ENCODE measurements around the gene C17orf113. TPM values are rescaled to one million over a fixed set of nuclear protein-coding genes. Genes with fewer than 3 reads are reported as not detected.

The C17orf113 gene
- total RNA-seq, 3 donors from 2014 or later (not counting 1 experiment from before 2014, with no cell fraction given), result 0.25 to 0.28 (median 0.26) TPM

- no peak overlapping the region for H3K27ac ChIP-seq (ENCODE audit: low read length)
- 83% methylated on average over 7 of the region's 8 CpGs for WGBS (ENCODE audit: insufficient coverage)
- DNase-seq (no peak), ATAC-seq (no peak)
- H3K27me3 ChIP-seq (ENCODE audit: control insufficient read depth, insufficient read depth, low read length), result peaks cover 9% of the 10 kb centered on the region
- peaks cover 7% of the 10 kb centered on the region for H3K4me1 ChIP-seq (ENCODE audit: control insufficient read depth, insufficient read depth, low read length)
- Mint-ChIP-seq H3K9me3 (no peaks in the 10 kb centered on the region), H3K27me3 (ENCODE audit: low read depth in 2 of 2) (peaks cover 13 to 27% of the 10 kb centered on the region in 2 donors), H3K4me1 (peaks cover 0 to 3% of the 10 kb centered on the region in 2 donors), H3K4me3 (no peak overlapping the region), H3K27ac (no peak overlapping the region), H3K36me3 (no peaks in the 10 kb centered on the region)
- H3K36me3 ChIP-seq (ENCODE audit: control insufficient read depth, insufficient read depth, low read length), result no peaks in the 10 kb centered on the region
- no peaks in the 10 kb centered on the region for H3K9me3 ChIP-seq (ENCODE audit: control insufficient read depth, insufficient read depth, low read length)
- intact Hi-C loops (cut with micrococcal nuclease), result no loop called here
- no peak for TF ChIP-seq CTCF (IDR thresholded peaks at IDR 0.05)
- H3K4me3 ChIP-seq (ENCODE audit: low read length), result no peak overlapping the region
These were observed 46.1 kb upstream of the C17orf113 start for GRCh38 chr17:42096360-42097111.

- Histone ChIP-seq H3K27me3 (ENCODE audit: control insufficient read depth, insufficient read depth, low read length) (peaks cover 9% of the 10 kb centered on the region), H3K4me1 (ENCODE audit: control insufficient read depth, insufficient read depth, low read length) (peaks cover 7% of the 10 kb centered on the region), H3K27ac (ENCODE audit: low read length) (no peak overlapping the region), H3K4me3 (ENCODE audit: low read length) (no peak overlapping the region), H3K36me3 (ENCODE audit: control insufficient read depth, insufficient read depth, low read length) (no peaks in the 10 kb centered on the region), H3K9me3 (ENCODE audit: control insufficient read depth, insufficient read depth, low read length) (no peaks in the 10 kb centered on the region)
- WGBS (ENCODE audit: insufficient coverage), result 92% methylated on average over 12 of the region's 12 CpGs
- no peak for TF ChIP-seq CTCF (IDR thresholded peaks at IDR 0.05)
- H3K4me3 Mint-ChIP-seq, result no peak overlapping the region
- ATAC-seq, result no peak
- DNase-seq, result no peak
- H3K36me3 Mint-ChIP-seq, result no peaks in the 10 kb centered on the region
- intact Hi-C loops (cut with micrococcal nuclease), result no loop called here
- H3K9me3 Mint-ChIP-seq, result no peaks in the 10 kb centered on the region
- H3K4me1 Mint-ChIP-seq, result no peaks in the 10 kb centered on the region
- H3K27me3 Mint-ChIP-seq (ENCODE audit: low read depth in 2 of 2), result peaks cover 13 to 30% of the 10 kb centered on the region in 2 donors
- no peak overlapping the region for H3K27ac Mint-ChIP-seq
These were observed 44.1 kb upstream of the C17orf113 start for GRCh38 chr17:42094375-42095069.

GRCh38 chr17:42092939-42093338, 42.5 kb upstream of the C17orf113 start:
- H3K9me3 Mint-ChIP-seq, result no peaks in the 10 kb centered on the region
- no peak for DNase-seq
- H3K4me1 ChIP-seq (ENCODE audit: control insufficient read depth, insufficient read depth, low read length), result peaks cover 4% of the 10 kb centered on the region
- no peak overlapping the region for H3K4me3 ChIP-seq (ENCODE audit: low read length)
- no peaks in the 10 kb centered on the region for H3K9me3 ChIP-seq (ENCODE audit: control insufficient read depth, insufficient read depth, low read length)
- no peak overlapping the region for H3K27ac Mint-ChIP-seq
- H3K27me3 Mint-ChIP-seq (ENCODE audit: low read depth in 2 of 2), result peaks cover 10 to 20% of the 10 kb centered on the region in 2 donors
- no peaks in the 10 kb centered on the region for H3K4me1 Mint-ChIP-seq
- no peak overlapping the region for H3K27ac ChIP-seq (ENCODE audit: low read length)
- intact Hi-C loops (cut with micrococcal nuclease), result no loop called here
- H3K4me3 Mint-ChIP-seq, result no peak overlapping the region
- H3K27me3 ChIP-seq (ENCODE audit: control insufficient read depth, insufficient read depth, low read length), result peaks cover 7% of the 10 kb centered on the region
- no peaks in the 10 kb centered on the region for H3K36me3 ChIP-seq (ENCODE audit: control insufficient read depth, insufficient read depth, low read length)
- WGBS (ENCODE audit: insufficient coverage), result 53% methylated on average over 6 of the region's 6 CpGs
- H3K36me3 Mint-ChIP-seq, result no peaks in the 10 kb centered on the region
- ATAC-seq, result no peak
- no peak for TF ChIP-seq CTCF (IDR thresholded peaks at IDR 0.05)

Data from natural killer cell (primary cell).